Mesothelial cell of epicardium (in vitro differentiated cells): ENCODE measurements around the gene EGFLAM. TPM values are rescaled to one million over a fixed set of nuclear protein-coding genes. Genes with fewer than 3 reads are reported as not detected.

Experiments
- DNase-seq, 2 experiments: peaks; one replicate each; pipeline ENCODE4 v3.0.0; 2021; ENCODE audit warnings: low spot score in 2 of 2; ENCODE audit not compliant: unreplicated experiment in 2 of 2
- H3K27ac Mint-ChIP-seq: 2 replicates; pipeline ENCODE4 v1.8.0; 2021; ENCODE audit warnings: mixed read lengths
- H3K27me3 Mint-ChIP-seq: 2 replicates; pipeline ENCODE4 v1.8.0; 2021; ENCODE audit warnings: low read depth, mixed read lengths
- H3K36me3 Mint-ChIP-seq: 2 replicates; pipeline ENCODE4 v1.8.0; 2021; ENCODE audit warnings: mixed read lengths
- H3K4me1 Mint-ChIP-seq: 2 replicates; pipeline ENCODE4 v1.8.0; 2021; ENCODE audit warnings: mixed read lengths
- H3K4me3 Mint-ChIP-seq: 2 replicates; pipeline ENCODE4 v1.8.0; 2021; ENCODE audit warnings: mild to moderate bottlenecking, moderate library complexity, mixed read lengths
- H3K9me3 Mint-ChIP-seq: 2 replicates; pipeline ENCODE4 v1.8.0; 2021; ENCODE audit warnings: mixed read lengths
- total RNA-seq: library from RNA; stranded (reverse); gene quantifications from 3 replicates; pipeline ENCODE4 v1.2.1, GENCODE V29; 2021
- TF ChIP-seq, protein P1 (sequence below): fragments of 200-600 bp; sonication (generic); IDR thresholded peaks from one replicate; pipeline ENCODE4 v1.5.0; 2021; ENCODE audit warnings: antibody characterized with exemption; ENCODE audit not compliant: unreplicated experiment

EGFLAM gene
- total RNA-seq, 1 donor from 2014 or later: 6.8 TPM

GRCh38 chr5:38295751-38296150, 37.4 kb downstream of the EGFLAM start:
- H3K4me3 Mint-ChIP-seq: no peak overlapping the region
- no peak overlapping the region for H3K27ac Mint-ChIP-seq
- TF ChIP-seq, protein P1, sequence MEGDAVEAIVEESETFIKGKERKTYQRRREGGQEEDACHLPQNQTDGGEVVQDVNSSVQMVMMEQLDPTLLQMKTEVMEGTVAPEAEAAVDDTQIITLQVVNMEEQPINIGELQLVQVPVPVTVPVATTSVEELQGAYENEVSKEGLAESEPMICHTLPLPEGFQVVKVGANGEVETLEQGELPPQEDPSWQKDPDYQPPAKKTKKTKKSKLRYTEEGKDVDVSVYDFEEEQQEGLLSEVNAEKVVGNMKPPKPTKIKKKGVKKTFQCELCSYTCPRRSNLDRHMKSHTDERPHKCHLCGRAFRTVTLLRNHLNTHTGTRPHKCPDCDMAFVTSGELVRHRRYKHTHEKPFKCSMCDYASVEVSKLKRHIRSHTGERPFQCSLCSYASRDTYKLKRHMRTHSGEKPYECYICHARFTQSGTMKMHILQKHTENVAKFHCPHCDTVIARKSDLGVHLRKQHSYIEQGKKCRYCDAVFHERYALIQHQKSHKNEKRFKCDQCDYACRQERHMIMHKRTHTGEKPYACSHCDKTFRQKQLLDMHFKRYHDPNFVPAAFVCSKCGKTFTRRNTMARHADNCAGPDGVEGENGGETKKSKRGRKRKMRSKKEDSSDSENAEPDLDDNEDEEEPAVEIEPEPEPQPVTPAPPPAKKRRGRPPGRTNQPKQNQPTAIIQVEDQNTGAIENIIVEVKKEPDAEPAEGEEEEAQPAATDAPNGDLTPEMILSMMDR: no peak
- peaks cover 15% of the 10 kb centered on the region for H3K27me3 Mint-ChIP-seq
- no peaks in the 10 kb centered on the region for H3K36me3 Mint-ChIP-seq
- H3K4me1 Mint-ChIP-seq: no peaks in the 10 kb centered on the region
- DNase-seq: no peak
- no peaks in the 10 kb centered on the region for H3K9me3 Mint-ChIP-seq

DNA sequence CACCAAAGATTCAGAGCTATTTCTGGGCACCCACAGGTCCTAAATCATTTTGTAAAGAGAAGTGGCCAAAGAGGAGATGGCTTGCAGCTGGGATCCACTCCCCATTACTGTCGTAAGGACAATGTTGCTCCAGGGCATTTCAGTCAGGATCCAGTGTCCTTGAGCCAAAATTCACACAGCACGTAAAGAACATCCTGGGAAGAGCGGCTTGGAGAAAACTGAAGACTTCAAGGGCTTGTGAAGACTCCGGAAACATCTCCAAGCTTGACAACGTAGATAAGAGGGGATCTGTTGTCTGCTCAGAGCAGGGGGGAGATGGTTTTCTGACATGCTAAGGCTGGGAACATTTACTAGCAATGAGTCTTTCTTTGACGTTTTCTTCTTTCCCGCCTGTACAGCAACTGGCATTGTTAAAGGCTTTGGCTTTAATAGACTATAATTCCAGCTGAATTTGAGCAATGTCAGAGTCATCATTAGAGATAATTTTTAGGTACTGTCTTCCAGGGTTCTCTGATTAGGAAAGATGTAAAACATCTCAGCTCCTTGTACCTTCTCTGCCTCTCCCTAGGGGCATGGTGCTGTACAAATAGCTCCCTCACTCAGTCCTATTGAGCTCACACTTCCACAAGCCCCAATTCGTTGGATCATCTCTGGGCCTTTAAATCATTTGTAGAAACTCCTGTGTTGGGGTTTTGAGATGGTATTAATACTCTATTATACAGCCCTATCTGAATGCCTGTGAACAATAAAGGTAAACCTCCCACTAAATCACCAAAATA, 39.7 kb downstream of the EGFLAM start:
- TF ChIP-seq, protein P1: no peak
- peaks cover 2% of the 10 kb centered on the region for H3K36me3 Mint-ChIP-seq
- peaks cover 10% of the 10 kb centered on the region for H3K9me3 Mint-ChIP-seq
- peak overlapping the region; percentile 76 for H3K27ac Mint-ChIP-seq
- no peaks in the 10 kb centered on the region for H3K4me1 Mint-ChIP-seq
- H3K27me3 Mint-ChIP-seq: peaks cover 15% of the 10 kb centered on the region
- DNase-seq: no peak
- no peak overlapping the region for H3K4me3 Mint-ChIP-seq

- Mint-ChIP-seq H3K36me3 (peaks cover 2% of the 10 kb centered on the region), H3K4me3 (no peak overlapping the region), H3K9me3 (peaks cover 20% of the 10 kb centered on the region), H3K27ac (no peak overlapping the region), H3K27me3 (peaks cover 10% of the 10 kb centered on the region), H3K4me1 (no peaks in the 10 kb centered on the region)
- TF ChIP-seq, protein P1: no peak
- DNase-seq: no peak
Measured at GRCh38 chr5:38299585-38299984, 41.2 kb downstream of the EGFLAM start.

GRCh38 chr5:38305148-38305547, 46.8 kb downstream of the EGFLAM start:
- H3K27ac Mint-ChIP-seq: no peak overlapping the region
- H3K36me3 Mint-ChIP-seq: peaks cover 2% of the 10 kb centered on the region
- peaks cover 4% of the 10 kb centered on the region for H3K27me3 Mint-ChIP-seq
- peaks cover 39% of the 10 kb centered on the region for H3K9me3 Mint-ChIP-seq
- no peak for DNase-seq
- TF ChIP-seq, protein P1: no peak
- no peaks in the 10 kb centered on the region for H3K4me1 Mint-ChIP-seq
- H3K4me3 Mint-ChIP-seq: no peak overlapping the region

- Mint-ChIP-seq H3K27ac (no peak overlapping the region), H3K27me3 (peaks cover 11% of the 10 kb centered on the region), H3K36me3 (no peaks in the 10 kb centered on the region), H3K4me1 (no peaks in the 10 kb centered on the region), H3K4me3 (no peak overlapping the region), H3K9me3 (peaks cover 31% of the 10 kb centered on the region)
- TF ChIP-seq, protein P1: no peak
- DNase-seq: no peak
Measured at GRCh38 chr5:38307845-38308244, 49.5 kb downstream of the EGFLAM start.
